GM20431 (cell line): ENCODE results near the gene FAM107A.

ENCODE experiments used
- in situ Hi-C: fragments of 300-500 bp; cut with MseI, MboI; formaldehyde crosslinking; loops from one replicate; pipeline ENCODE4 v1.15.0; 2020; ENCODE audit warnings: low sequenced_read_pairs; ENCODE audit not compliant: unreplicated experiment

FAM107A gene

GRCh38 chr3:58577269-58577821, at the start of gene FAM107A:
Gene FAM107A, minus strand, starts transcription at chr3:58577391. Its CDS starts 7,531 bp downstream, at chr3:58569860.
- in situ Hi-C loops: loop anchor here (10.0 kb wide), 1 partner anchor 47 kb away; no protein-coding TSS in a partner anchor

GRCh38 chr3:58625196-58625824, 48.1 kb upstream of the FAM107A start:
- in situ Hi-C loops: loop anchor here (10.0 to 25.0 kb wide), 2 partner anchors 51 to 437 kb away; partner anchors contain the start of genes CFAP20DC and FAM107A

GRCh38 chr3:58624550-58624949, 47.4 kb upstream of the FAM107A start:
- in situ Hi-C loops: loop anchor here (10.0 kb wide), 1 partner anchor 50 kb away; the partner anchor contains the start of gene FAM107A

GRCh38 chr3:58623961-58624360, 46.8 kb upstream of the FAM107A start:
- in situ Hi-C loops: loop anchor here (10.0 kb wide), 1 partner anchor 49 kb away; the partner anchor contains the start of gene FAM107A

- in situ Hi-C loops: loop anchor here (10.0 kb wide), 1 partner anchor 49 kb away; the partner anchor contains the start of gene FAM107A
Measured at GRCh38 chr3:58623478-58623877, 46.3 kb upstream of the FAM107A start.

GRCh38 chr3:58622892-58623291, 45.7 kb upstream of the FAM107A start:
- in situ Hi-C loops: loop anchor here (10.0 kb wide), 1 partner anchor 48 kb away; the partner anchor contains the start of gene FAM107A

- in situ Hi-C loops: loop anchor here (10.0 kb wide), 1 partner anchor 48 kb away; the partner anchor contains the start of gene FAM107A
Measured at GRCh38 chr3:58622436-58622835, 45.2 kb upstream of the FAM107A start.

GRCh38 chr3:58621086-58621830, 44.1 kb upstream of the FAM107A start:
- in situ Hi-C loops: loop anchor here (10.0 kb wide), 1 partner anchor 46 kb away; the partner anchor contains the start of gene FAM107A

- in situ Hi-C loops: loop anchor here (10.0 kb wide), 1 partner anchor 46 kb away; the partner anchor contains the start of gene FAM107A
Measured at GRCh38 chr3:58620421-58620820, 43.2 kb upstream of the FAM107A start.

- in situ Hi-C loops: no loop called here
Measured at GRCh38 chr3:58617338-58617761, 40.2 kb upstream of the FAM107A start.

- in situ Hi-C loops: no loop called here
Measured at GRCh38 chr3:58613236-58614132, 36.3 kb upstream of the FAM107A start.

- in situ Hi-C loops: no loop called here
Measured at GRCh38 chr3:58612830-58613229, 35.6 kb upstream of the FAM107A start.

GRCh38 chr3:58609990-58610389, 32.8 kb upstream of the FAM107A start:
- in situ Hi-C loops: no loop called here

- in situ Hi-C loops: no loop called here
Measured at GRCh38 chr3:58608648-58609047, 31.5 kb upstream of the FAM107A start.

- in situ Hi-C loops: no loop called here
Measured at GRCh38 chr3:58607816-58608215, 30.6 kb upstream of the FAM107A start.

GRCh38 chr3:58606693-58607092, 29.5 kb upstream of the FAM107A start:
- in situ Hi-C loops: no loop called here

GRCh38 chr3:58604031-58604430, 26.8 kb upstream of the FAM107A start:
- in situ Hi-C loops: no loop called here

- in situ Hi-C loops: no loop called here
Measured at GRCh38 chr3:58603606-58604005, 26.4 kb upstream of the FAM107A start.

GRCh38 chr3:58597770-58598310, 20.6 kb upstream of the FAM107A start:
- in situ Hi-C loops: no loop called here
